ENCODE measurements around the gene ADNP2.

DNA sequence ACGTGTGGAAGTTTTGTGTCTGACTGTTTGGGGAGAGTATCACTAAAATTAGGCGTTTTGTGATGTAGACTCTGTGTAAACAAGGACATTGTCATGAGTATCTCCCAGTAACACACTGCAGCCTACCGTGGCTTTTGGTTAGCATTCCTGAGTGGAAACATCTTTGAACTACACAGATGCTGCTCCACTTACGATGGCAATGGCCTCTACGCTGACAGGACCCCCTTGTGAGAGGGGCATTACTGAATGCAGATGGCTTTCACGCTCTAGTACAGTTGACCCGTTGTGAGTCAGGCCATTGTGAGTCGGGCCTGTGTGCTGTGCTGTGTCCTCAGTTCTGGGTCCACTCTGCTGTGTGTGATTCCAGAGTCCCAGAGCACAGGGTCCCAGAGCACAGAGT, 34.4 kb upstream of the ADNP2 start:
- TF ChIP-seq CTCF (IDR thresholded peaks at IDR 0.05) = no peak
- no peak for TF ChIP-seq EZH2 (IDR thresholded peaks at IDR 0.05; ENCODE audit: borderline replicate concordance, insufficient read depth, low read depth, low read length, poor library complexity, severe bottlenecking)

Measured in B cell (primary cell).